K562 (cell line): ENCODE measurements around the gene AIF1. TPM values are rescaled to one million over a fixed set of nuclear protein-coding genes. Genes with fewer than 3 reads are reported as not detected.
A peak's percentile ranks its signal among the peaks of the same experiment; 100 is the strongest.

ENCODE experiments used
- BDP1 ChIP-seq: IDR thresholded peaks from 3 replicates; pipeline ENCODE4 v1.6.1; 2011; ENCODE audit not compliant: insufficient read length, insufficient read depth
- EHMT2 ChIP-seq: fragments of 450-650 bp; IDR thresholded peaks from 2 replicates; pipeline ENCODE4 v1.6.1; 2018; ENCODE audit warnings: antibody characterized with exemption
- ETS2 ChIP-seq: IDR thresholded peaks from 2 replicates; pipeline ENCODE4 v1.6.1; 2016; ENCODE audit warnings: borderline replicate concordance, missing genetic modification characterization, mild to moderate bottlenecking, moderate library complexity, missing compliant biosample characterization; ENCODE audit not compliant: poor library complexity, severe bottlenecking
- HIVEP1 ChIP-seq: fragments of 250-450 bp; sonication (Bioruptor Pico); IDR thresholded peaks from 2 replicates; pipeline ENCODE4 v1.4.0; 2020; ENCODE audit warnings: mild to moderate bottlenecking
- KDM1A ChIP-seq, 2 experiments: fragments of 450-650 bp; IDR thresholded peaks; 2 replicates each; pipeline ENCODE4 v1.6.1; 2016; ENCODE audit warnings: mild to moderate bottlenecking in 2 of 2
- LCOR ChIP-seq: sonication (generic); formaldehyde crosslinking; IDR thresholded peaks from 2 replicates; pipeline ENCODE4 v1.8.0; 2022; ENCODE audit warnings: mild to moderate bottlenecking, missing genetic modification reagents
- NEUROD1 ChIP-seq: fragments of 150-350 bp; IDR thresholded peaks from 2 replicates; pipeline ENCODE4 v1.6.1; 2014; ENCODE audit warnings: borderline replicate concordance, low read length, low read depth; ENCODE audit not compliant: partially characterized antibody
- POLR2G ChIP-seq: fragments of 200-400 bp; formaldehyde crosslinking; IDR thresholded peaks from 2 replicates; pipeline ENCODE4 v1.6.1; 2017; ENCODE audit warnings: low read depth, mild to moderate bottlenecking, antibody characterized with exemption, low read length, moderate library complexity
- POLR3G ChIP-seq: IDR thresholded peaks from 2 replicates; pipeline ENCODE4 v1.6.1; 2011; ENCODE audit not compliant: insufficient read length, insufficient replicate concordance; ENCODE audit errors: extremely low read depth
- SMARCA4 ChIP-seq: fragments of 450-650 bp; IDR thresholded peaks from 2 replicates; pipeline ENCODE4 v1.6.1; 2016
- SMC3 ChIP-seq: conservative IDR thresholded peaks from 2 replicates; pipeline ENCODE4 v1.6.1; 2011; ENCODE audit warnings: low read depth, low read length, improper control_type of control experiment; ENCODE audit not compliant: insufficient read depth
- TAF15 ChIP-seq: fragments of 200-400 bp; formaldehyde crosslinking; IDR thresholded peaks from 2 replicates; pipeline ENCODE4 v1.6.1; 2017; ENCODE audit warnings: mild to moderate bottlenecking, low read depth, low read length, moderate library complexity
- U2AF1 ChIP-seq: fragments of 200-400 bp; formaldehyde crosslinking; optimal IDR thresholded peaks from 2 replicates; pipeline ENCODE3; 2017; ENCODE audit warnings: mild to moderate bottlenecking, low read depth, low read length, moderate library complexity
- polyA plus RNA-seq, 8 experiments: library from polyadenylated mRNA; depleted of rRNA in 4 of 8; stranded (reverse) in 5 of 8; unstranded in 3 of 8; fragments of >200 nt; fragmentation: Nextera tagmentation in 2 of 8; fragmentation: Illumina TruSeq in 1 of 8; extraction: Ambion mirVana in 2 of 8; extraction: Trizol in 1 of 8; gene quantifications; 2 replicates each; pipeline versions ENCODE4 v1.2.1 to v1.2.3, GENCODE V29; 2011 to 2014; ENCODE audit warnings: inconsistent platforms in 1 of 8, missing spikeins in 1 of 8
- total RNA-seq, 7 experiments: library from RNA; depleted of rRNA in 6 of 7; stranded (reverse); fragments of >200 nt in 6 of 7; fragmentation: Illumina TruSeq in 2 of 7; extraction: Trizol in 2 of 7; gene quantifications; 2 replicates each; pipeline versions ENCODE4 v1.2.1 to v1.2.3, GENCODE V29; 2011 to 2021; ENCODE audit warnings: low replicate concordance in 1 of 7
- TF ChIP-seq, protein P1 (sequence below): sonication (generic); formaldehyde crosslinking; IDR thresholded peaks from 2 replicates; pipeline ENCODE4 v1.8.0; 2022; ENCODE audit warnings: mild to moderate bottlenecking, low read depth, missing genetic modification reagents
- TF ChIP-seq, protein P2 (sequence below): fragments of 450-650 bp; conservative IDR thresholded peaks from 2 replicates; pipeline ENCODE4 v1.6.1; 2016; ENCODE audit warnings: missing genetic modification characterization, low read depth, mild to moderate bottlenecking, control low read depth, missing compliant biosample characterization
- TF ChIP-seq, protein P3 (sequence below): fragments of 250-450 bp; sonication (Bioruptor Pico); IDR thresholded peaks from 2 replicates; pipeline ENCODE4 v1.5.0; 2020; ENCODE audit warnings: mild to moderate bottlenecking, borderline replicate concordance
- TF ChIP-seq, protein P4 (sequence below): fragments of 250-450 bp; sonication (Bioruptor Pico); IDR thresholded peaks from 2 replicates; pipeline ENCODE4 v1.8.0; 2022; ENCODE audit warnings: moderate library complexity, mild to moderate bottlenecking, inconsistent platforms
- TF ChIP-seq, protein P5 (sequence below): fragments of 450-650 bp; formaldehyde crosslinking; conservative IDR thresholded peaks from 2 replicates; pipeline ENCODE4 v1.4.0; 2022; ENCODE audit warnings: mild to moderate bottlenecking, missing genetic modification characterization

The AIF1 gene
- total and polyA plus RNA-seq, 9 of the 15 experiments (the other 6 are each of a cell fraction or from before 2014, with no cell fraction given), result 9.4 to 33.4 (median 19.4) TPM

DNA sequence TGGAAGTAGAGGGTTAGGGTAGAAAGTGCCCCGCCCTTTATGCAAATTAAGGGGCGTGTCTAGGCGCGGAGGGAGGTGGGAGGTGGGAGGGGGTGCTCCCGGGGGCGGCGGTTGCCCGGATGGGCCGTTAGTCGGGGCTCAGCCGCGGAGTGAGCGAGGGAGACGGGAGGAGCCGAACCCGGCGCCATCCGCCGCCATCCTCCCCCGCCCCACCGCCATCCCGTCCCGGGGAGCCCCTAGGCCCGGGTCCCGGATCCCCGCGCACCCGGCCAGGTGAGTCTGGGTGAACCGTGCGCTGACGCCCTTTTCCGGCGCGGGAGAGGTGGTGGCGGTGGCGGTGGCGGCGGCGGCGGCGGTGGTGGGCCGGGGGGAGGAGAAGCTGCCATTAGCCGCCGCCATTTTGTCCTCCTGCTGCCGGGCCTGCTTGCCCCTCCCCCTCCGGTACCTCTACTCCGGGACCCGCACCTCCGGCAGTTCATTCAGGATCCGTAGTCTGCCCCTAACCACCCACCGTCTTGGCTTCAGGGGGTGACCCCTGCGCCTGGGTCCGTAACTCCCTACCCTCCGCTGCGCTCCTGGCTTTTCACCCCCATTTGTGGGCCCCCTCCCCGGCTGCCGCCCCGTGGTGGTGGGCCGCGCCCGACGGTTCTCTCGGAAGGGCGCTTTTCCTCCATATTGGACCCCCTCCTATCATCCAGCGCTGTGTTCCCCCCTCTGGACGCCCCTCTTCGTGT is 5.7 kb downstream of the AIF1 start, which contains the start of gene PRRC2A (continued):
- TF ChIP-seq, protein P1, sequence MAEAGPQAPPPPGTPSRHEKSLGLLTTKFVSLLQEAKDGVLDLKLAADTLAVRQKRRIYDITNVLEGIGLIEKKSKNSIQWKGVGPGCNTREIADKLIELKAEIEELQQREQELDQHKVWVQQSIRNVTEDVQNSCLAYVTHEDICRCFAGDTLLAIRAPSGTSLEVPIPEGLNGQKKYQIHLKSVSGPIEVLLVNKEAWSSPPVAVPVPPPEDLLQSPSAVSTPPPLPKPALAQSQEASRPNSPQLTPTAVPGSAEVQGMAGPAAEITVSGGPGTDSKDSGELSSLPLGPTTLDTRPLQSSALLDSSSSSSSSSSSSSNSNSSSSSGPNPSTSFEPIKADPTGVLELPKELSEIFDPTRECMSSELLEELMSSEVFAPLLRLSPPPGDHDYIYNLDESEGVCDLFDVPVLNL, result no peak
- TF ChIP-seq LCOR (CRISPR knock-in tag) (no peak), EHMT2 (no peak), BDP1 (no peak), NEUROD1 (no peak), POLR2G (peak; percentile 93), TAF15 (no peak), HIVEP1 (CRISPR knock-in tag) (peak; percentile 85), ETS2 (no peak), KDM1A (IDR thresholded peaks at IDR 0.05) (peak in 1 of 2 experiments; percentile 63; a peak in 1 of 4 replicates), U2AF1 (peak; percentile 82), POLR3G (no peak), SMC3 (0 out of 2 replicates have a peak, but pooled peaks have one; percentile 7), SMARCA4 (no peak)
- TF ChIP-seq, protein P2, sequence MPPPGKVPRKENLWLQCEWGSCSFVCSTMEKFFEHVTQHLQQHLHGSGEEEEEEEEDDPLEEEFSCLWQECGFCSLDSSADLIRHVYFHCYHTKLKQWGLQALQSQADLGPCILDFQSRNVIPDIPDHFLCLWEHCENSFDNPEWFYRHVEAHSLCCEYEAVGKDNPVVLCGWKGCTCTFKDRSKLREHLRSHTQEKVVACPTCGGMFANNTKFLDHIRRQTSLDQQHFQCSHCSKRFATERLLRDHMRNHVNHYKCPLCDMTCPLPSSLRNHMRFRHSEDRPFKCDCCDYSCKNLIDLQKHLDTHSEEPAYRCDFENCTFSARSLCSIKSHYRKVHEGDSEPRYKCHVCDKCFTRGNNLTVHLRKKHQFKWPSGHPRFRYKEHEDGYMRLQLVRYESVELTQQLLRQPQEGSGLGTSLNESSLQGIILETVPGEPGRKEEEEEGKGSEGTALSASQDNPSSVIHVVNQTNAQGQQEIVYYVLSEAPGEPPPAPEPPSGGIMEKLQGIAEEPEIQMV (tag), result no peak
- TF ChIP-seq, protein P3, sequence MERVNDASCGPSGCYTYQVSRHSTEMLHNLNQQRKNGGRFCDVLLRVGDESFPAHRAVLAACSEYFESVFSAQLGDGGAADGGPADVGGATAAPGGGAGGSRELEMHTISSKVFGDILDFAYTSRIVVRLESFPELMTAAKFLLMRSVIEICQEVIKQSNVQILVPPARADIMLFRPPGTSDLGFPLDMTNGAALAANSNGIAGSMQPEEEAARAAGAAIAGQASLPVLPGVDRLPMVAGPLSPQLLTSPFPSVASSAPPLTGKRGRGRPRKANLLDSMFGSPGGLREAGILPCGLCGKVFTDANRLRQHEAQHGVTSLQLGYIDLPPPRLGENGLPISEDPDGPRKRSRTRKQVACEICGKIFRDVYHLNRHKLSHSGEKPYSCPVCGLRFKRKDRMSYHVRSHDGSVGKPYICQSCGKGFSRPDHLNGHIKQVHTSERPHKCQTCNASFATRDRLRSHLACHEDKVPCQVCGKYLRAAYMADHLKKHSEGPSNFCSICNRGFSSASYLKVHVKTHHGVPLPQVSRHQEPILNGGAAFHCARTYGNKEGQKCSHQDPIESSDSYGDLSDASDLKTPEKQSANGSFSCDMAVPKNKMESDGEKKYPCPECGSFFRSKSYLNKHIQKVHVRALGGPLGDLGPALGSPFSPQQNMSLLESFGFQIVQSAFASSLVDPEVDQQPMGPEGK (CRISPR knock-in tag), result no peak
- TF ChIP-seq, protein P4, sequence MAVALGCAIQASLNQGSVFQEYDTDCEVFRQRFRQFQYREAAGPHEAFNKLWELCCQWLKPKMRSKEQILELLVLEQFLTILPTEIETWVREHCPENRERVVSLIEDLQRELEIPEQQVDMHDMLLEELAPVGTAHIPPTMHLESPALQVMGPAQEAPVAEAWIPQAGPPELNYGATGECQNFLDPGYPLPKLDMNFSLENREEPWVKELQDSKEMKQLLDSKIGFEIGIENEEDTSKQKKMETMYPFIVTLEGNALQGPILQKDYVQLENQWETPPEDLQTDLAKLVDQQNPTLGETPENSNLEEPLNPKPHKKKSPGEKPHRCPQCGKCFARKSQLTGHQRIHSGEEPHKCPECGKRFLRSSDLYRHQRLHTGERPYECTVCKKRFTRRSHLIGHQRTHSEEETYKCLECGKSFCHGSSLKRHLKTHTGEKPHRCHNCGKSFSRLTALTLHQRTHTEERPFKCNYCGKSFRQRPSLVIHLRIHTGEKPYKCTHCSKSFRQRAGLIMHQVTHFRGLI (CRISPR knock-in tag), result no peak
- TF ChIP-seq, protein P5, sequence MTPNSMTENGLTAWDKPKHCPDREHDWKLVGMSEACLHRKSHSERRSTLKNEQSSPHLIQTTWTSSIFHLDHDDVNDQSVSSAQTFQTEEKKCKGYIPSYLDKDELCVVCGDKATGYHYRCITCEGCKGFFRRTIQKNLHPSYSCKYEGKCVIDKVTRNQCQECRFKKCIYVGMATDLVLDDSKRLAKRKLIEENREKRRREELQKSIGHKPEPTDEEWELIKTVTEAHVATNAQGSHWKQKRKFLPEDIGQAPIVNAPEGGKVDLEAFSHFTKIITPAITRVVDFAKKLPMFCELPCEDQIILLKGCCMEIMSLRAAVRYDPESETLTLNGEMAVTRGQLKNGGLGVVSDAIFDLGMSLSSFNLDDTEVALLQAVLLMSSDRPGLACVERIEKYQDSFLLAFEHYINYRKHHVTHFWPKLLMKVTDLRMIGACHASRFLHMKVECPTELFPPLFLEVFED (CRISPR knock-in tag), result peak; percentile 84; the same call in 1 of the 2 replicates
